Pancreas (tissue), 10 donors: ENCODE data around the gene GPC1. TPM values are rescaled to one million over a fixed set of nuclear protein-coding genes. Genes with fewer than 3 reads are reported as not detected.

Experiments
- ATAC-seq, 4 donors: fragments of 200-7000 bp; cut with Tn5 transposase; one replicate each; pipeline versions ENCODE4 v1.8.0 to v1.9.1; 2020; ENCODE audit warnings: mild to moderate bottlenecking in 4 of 4, moderate library complexity in 4 of 4
- DNase-seq, 6 donors: peaks; one replicate each; pipeline ENCODE4 v3.0.0-alpha.2; 2020
- FAIRE-seq: peaks from 2 replicates; lab custom pipeline; 2012; peaks lifted over from hg19 to GRCh38; lab: Jason Lieb, UNC
- H3K27ac ChIP-seq, 4 donors: fragments of 200-600 bp; sonication (generic); 1 replicate in 3 of 4; 2 replicates in 1 of 4; pipeline versions ENCODE4 v1.5.0 to v1.8.0; 2020
- H3K27me3 ChIP-seq, 4 donors: fragments of 200-600 bp; one replicate each; pipeline ENCODE4 v1.8.0; 2021
- H3K36me3 ChIP-seq, 3 donors: fragments of 200-600 bp; sonication (generic) in 1 of 3; one replicate each; pipeline versions ENCODE4 v1.5.0 to v1.8.0; 2020 to 2021
- H3K4me1 ChIP-seq, 3 donors: fragments of 200-600 bp; one replicate each; pipeline ENCODE4 v1.8.0; 2021
- H3K4me3 ChIP-seq, 4 donors: fragments of 200-600 bp; sonication (generic) in 2 of 4; one replicate each; pipeline versions ENCODE4 v1.5.0 to v1.8.0; 2020 to 2021
- H3K9me3 ChIP-seq, 4 donors: fragments of 200-600 bp; one replicate each; pipeline ENCODE4 v1.8.0; 2021
- WGBS, 2 donors: extraction: QIAGEN DNeasy Blood & Tissue Kit; methylation state at CpG; one replicate each; pipeline ENCODE4 v1.1.7; 2013; 5-methylcytosine and 5-hydroxymethylcytosine counted together
- intact Hi-C, 3 donors: fragments of 100-400 bp; cut with DNase I; formaldehyde crosslinking; loops; one replicate each; pipeline versions ENCODE4 v1.11.1 to v1.14.2; 2022
- polyA plus RNA-seq, 2 donors: library from polyadenylated mRNA; stranded (reverse); fragments of 200-250 nt; gene quantifications; one replicate each; pipeline ENCODE4 v1.2.3, GENCODE V29; 2013
- total RNA-seq, 6 donors: library from RNA; stranded (reverse); fragmentation: NEBNext Ultra II Directional in 4 of 6; extraction: Animal tissue kit (Norgen Biotek cat#: 25700) in 4 of 6; gene quantifications; one replicate each; pipeline versions ENCODE4 v1.2.1 to v1.2.4, GENCODE V29; 2021 to 2023
- TF ChIP-seq, protein P1 (sequence below), 4 donors: fragments of 200-600 bp; sonication (generic) in 3 of 4; IDR thresholded peaks; one replicate each; pipeline versions ENCODE4 v1.5.0 to v1.8.0; 2021; ENCODE audit warnings: antibody characterized with exemption in 4 of 4
- donor health status: healthy with polysubstance abuse.
- donor health status: DM: no; HTN: no; CAD: no; lungs with moderate emphysema.
- donor health status: DM: no; HTN: no; CAD: no.
- donor health status: control.
- donor health status: control.
- donor health status: Bipolar disorder and iron deficiency.
- donor health status: DM: yes; HTN: yes; CAD: no.
- donor health status: DM: no; HTN: no; CAD: no.
- donor health status: DM: no; HTN: no; CAD: no.
- donor health status: DM: yes; HTN: yes; CAD: no.

Gene GPC1
- total and polyA plus RNA-seq, 8 donors: 11.7 to 37.6 (median 18.0) TPM

- no peak for FAIRE-seq
- DNase-seq: no peak
- intact Hi-C loops: no loop called here
- H3K4me3 ChIP-seq: no peak overlapping the region
- no peaks in the 10 kb centered on the region for H3K4me1 ChIP-seq
- no peak overlapping the region for H3K27ac ChIP-seq
- no peaks in the 10 kb centered on the region for H3K36me3 ChIP-seq
- TF ChIP-seq, protein P1, sequence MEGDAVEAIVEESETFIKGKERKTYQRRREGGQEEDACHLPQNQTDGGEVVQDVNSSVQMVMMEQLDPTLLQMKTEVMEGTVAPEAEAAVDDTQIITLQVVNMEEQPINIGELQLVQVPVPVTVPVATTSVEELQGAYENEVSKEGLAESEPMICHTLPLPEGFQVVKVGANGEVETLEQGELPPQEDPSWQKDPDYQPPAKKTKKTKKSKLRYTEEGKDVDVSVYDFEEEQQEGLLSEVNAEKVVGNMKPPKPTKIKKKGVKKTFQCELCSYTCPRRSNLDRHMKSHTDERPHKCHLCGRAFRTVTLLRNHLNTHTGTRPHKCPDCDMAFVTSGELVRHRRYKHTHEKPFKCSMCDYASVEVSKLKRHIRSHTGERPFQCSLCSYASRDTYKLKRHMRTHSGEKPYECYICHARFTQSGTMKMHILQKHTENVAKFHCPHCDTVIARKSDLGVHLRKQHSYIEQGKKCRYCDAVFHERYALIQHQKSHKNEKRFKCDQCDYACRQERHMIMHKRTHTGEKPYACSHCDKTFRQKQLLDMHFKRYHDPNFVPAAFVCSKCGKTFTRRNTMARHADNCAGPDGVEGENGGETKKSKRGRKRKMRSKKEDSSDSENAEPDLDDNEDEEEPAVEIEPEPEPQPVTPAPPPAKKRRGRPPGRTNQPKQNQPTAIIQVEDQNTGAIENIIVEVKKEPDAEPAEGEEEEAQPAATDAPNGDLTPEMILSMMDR (IDR thresholded peaks at IDR 0.05): no peak
- no peaks in the 10 kb centered on the region for H3K27me3 ChIP-seq
- ATAC-seq: no peak
- H3K9me3 ChIP-seq: no peaks in the 10 kb centered on the region
- WGBS, 2 donors: 90 to 93% methylated on average over 18 of the region's 18 CpGs
Measured at GRCh38 chr2:240404174-240404852, 31.1 kb upstream of the GPC1 start.

DNA sequence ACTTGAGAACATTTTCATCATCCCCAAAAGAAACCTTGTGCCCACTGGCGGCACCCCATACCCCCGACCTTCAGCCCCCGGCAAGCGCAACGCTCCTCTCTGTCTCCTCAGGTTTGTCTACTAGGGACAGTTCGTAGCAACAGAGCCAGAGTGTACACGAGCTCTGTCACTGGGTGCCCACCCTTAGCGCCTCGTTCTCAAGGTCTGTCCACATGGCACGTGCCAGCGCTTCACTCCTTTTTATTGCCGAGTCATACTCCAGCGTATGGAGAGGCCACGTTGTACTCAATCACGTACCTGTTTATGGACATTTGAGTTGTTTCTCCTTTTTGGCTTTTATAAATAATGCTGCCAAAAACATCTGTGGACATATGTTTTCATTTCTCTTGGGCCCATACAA, 30.3 kb upstream of the GPC1 start:
- FAIRE-seq: no peak
- TF ChIP-seq, protein P1 (IDR thresholded peaks at IDR 0.05): no peak

GRCh38 chr2:240405684-240406313, 29.7 kb upstream of the GPC1 start:
- no peak for FAIRE-seq

More for the DNA sequence above, 30.3 kb upstream of the GPC1 start:
- no peak overlapping the region for H3K4me3 ChIP-seq
- H3K27me3 ChIP-seq: no peaks in the 10 kb centered on the region
- no peaks in the 10 kb centered on the region for H3K9me3 ChIP-seq
- ATAC-seq (no peak), DNase-seq (peak in 1 of 6 donors; percentile 21)
- no peaks in the 10 kb centered on the region for H3K36me3 ChIP-seq
- intact Hi-C loops: no loop called here
- WGBS, 2 donors: 82 to 89% methylated on average over 15 of the region's 15 CpGs
- no peaks in the 10 kb centered on the region for H3K4me1 ChIP-seq
- H3K27ac ChIP-seq: no peak overlapping the region

GRCh38 chr2:240407090-240407489, 28.4 kb upstream of the GPC1 start:
- 95 to 99% methylated on average over 9 of the region's 9 CpGs for WGBS, 2 donors
- DNase-seq (no peak), ATAC-seq (no peak), FAIRE-seq (no peak)
- TF ChIP-seq, protein P1 (IDR thresholded peaks at IDR 0.05): no peak
- intact Hi-C loops: no loop called here
- Histone ChIP-seq H3K27me3 (no peaks in the 10 kb centered on the region), H3K27ac (no peak overlapping the region), H3K36me3 (no peaks in the 10 kb centered on the region), H3K4me1 (no peaks in the 10 kb centered on the region), H3K4me3 (no peak overlapping the region), H3K9me3 (no peaks in the 10 kb centered on the region)

More at GRCh38 chr2:240405684-240406313, 29.7 kb upstream of the GPC1 start:
- intact Hi-C loops: no loop called here
- TF ChIP-seq, protein P1 (IDR thresholded peaks at IDR 0.05): no peak
- no peaks in the 10 kb centered on the region for H3K36me3 ChIP-seq
- ATAC-seq (no peak), DNase-seq (peak in 2 of 6 donors; percentile 12 to 32)
- WGBS, 2 donors: 90 to 94% methylated on average over 9 of the region's 9 CpGs
- H3K4me1 ChIP-seq: no peaks in the 10 kb centered on the region
- no peak overlapping the region for H3K4me3 ChIP-seq
- no peaks in the 10 kb centered on the region for H3K27me3 ChIP-seq
- H3K9me3 ChIP-seq: no peaks in the 10 kb centered on the region
- H3K27ac ChIP-seq: no peak overlapping the region

DNA sequence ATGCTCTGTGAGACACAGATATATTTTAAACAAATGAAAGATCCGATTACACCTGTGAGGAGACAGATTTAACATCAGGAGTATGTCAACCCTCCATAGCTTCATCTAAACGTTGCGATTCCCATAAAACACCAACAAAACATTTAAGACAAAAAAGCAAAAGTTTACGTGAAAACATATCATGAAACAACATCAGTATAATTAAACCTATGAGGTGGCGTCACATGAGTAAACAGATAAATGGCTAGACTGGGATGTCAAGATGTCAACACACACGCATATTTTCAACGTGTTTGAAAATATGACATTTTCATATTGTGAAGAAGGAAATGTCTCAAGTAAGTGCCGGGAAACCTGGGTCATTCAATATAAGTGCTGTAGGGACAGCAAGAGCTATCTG, 25.5 kb upstream of the GPC1 start:
- ATAC-seq: no peak
- TF ChIP-seq, protein P1 (IDR thresholded peaks at IDR 0.05): no peak
- DNase-seq: no peak
- Histone ChIP-seq H3K36me3 (no peaks in the 10 kb centered on the region), H3K9me3 (no peaks in the 10 kb centered on the region), H3K27ac (no peak overlapping the region), H3K4me1 (no peaks in the 10 kb centered on the region), H3K4me3 (no peak overlapping the region), H3K27me3 (no peaks in the 10 kb centered on the region)
- FAIRE-seq: no peak
- intact Hi-C loops: no loop called here
- WGBS, 2 donors: 83 to 84% methylated on average over 8 of the region's 8 CpGs
